NCI-H82 treated with DMSO at 0.1 percent for 48 hours (cell line): ENCODE measurements around the gene CLIP2.
A peak's percentile ranks its signal among the peaks of the same experiment; 100 is the strongest.
"Not testable (repeated sequence)": the region's sequence is repeated elsewhere in the genome, so short reads cannot be mapped to it uniquely, and the experiment has no call there.

Source experiments
- DNase-seq: peaks from one replicate; lab custom pipeline; 2025; ENCODE audit not compliant: unreplicated experiment; lab: John Stamatoyannopoulos, UW

Gene CLIP2

GRCh38 chr7:74428023-74428422, 138.8 kb downstream of the CLIP2 start:
- DNase-seq: no peak

DNA sequence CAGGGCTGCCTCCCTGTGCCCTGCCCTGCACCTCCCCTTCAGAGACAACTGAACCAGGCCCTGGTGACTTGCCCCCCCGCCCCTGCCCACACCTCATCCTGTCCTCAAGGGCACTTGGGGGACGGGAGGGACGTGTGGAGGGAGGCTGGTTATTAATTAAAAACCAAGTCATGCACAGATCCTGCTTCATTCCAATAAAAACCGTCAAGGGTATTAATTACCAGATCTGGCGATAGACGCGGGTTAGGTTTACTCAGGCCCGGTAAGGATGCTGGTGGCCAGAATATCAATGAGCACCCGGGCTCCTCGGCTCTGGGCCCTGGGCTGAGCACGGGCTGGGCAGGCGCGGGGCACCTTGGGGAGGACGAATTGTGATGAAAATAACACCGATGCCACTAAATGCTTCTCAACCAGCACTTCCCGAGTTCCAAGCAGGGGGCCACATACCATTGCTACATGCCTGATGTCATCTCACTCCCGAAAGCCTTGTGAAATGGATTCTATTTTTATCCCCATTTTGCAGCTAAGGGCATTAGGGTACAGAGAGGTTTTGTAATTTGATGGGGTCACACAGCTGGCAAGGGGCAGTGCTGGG, 140.0 kb downstream of the CLIP2 start:
- no peak for DNase-seq

DNA sequence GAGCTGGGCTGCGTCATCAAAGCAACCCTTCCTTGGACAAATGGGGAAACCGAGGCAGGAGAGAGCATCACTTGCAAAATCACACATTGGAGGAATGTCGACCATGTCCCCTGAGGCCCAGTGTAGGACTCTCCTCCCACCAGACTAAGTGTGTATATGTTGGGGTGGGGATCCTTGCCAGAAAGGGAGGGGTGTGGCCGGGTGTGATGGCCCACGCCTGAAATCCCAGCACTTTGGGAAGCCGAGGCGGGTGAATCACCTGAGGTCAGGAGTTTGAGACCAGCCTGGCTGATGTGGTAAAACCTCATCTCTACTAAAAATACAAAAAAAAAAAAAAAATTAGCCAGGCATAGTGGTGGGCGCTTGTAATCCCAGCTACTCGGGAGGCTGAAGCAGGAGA, 141.2 kb downstream of the CLIP2 start:
- DNase-seq: not testable (repeated sequence)

DNA sequence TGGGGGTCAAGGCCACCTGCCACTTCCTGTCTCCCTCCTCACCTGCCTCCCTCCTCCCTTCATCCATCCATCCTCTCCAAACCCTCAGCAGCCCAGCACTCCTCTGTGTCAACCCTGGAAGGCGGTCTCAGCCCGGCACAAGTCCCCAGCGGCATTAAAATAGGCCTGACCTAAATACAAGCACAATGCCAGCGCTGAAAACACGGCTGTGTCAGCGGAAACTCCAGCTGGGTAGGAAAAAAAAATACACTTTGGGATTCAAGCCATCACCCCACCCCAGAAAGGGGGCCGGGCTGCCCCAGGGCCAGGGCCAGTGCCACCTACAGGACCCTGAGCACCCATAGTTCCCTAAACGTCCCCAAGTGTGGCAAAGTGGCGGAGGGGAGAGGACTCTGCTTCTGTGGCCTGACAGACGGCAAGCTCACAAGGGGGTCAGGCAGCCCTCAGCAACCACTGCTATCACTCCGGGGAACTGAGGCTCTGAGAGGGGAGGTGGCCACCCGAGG, 141.8 kb downstream of the CLIP2 start:
- DNase-seq: no peak

GRCh38 chr7:74437291-74437571, 148.0 kb downstream of the CLIP2 start:
- DNase-seq: not testable (repeated sequence)

DNA sequence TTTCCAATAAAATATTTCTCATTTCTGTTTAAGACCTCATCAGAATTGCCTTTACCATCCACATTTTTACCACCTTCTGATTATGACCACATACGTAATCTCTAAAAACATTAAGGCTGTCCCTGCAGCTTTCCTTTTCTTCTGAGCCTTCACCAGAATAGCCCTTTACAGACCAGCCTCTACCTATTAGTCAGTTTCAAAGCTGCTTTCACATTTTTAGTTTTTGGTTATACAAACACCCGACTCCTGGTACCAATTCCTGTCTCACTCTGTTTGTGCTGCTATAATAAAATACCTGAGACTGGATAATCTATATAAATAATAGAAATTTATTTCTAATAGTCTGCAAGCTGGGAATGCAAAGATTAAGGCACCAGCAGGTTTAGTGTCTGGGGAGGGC, 149.1 kb downstream of the CLIP2 start:
- no peak for DNase-seq

DNA sequence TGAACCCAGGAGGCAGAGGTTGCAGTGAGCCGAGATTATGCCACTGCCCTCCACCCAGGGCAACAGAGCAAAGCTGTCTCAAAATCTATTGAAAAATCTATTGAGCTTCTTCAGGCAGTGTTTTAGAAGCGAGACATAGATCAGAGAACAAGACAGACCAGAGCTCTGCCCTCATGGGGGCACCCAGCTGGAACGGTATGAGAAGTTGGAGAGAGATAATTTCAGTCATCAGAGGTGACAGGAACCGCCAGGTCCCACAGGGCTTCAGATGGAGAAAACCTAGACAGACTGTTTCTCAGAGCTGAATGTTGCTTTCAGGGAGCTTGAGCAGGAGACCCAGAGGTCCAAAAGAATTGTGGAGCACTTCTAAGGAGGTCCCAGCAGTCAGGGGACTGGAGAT, 150.3 kb downstream of the CLIP2 start:
- no peak for DNase-seq

- DNase-seq: not testable (repeated sequence)
Measured at GRCh38 chr7:74440143-74440542, 150.9 kb downstream of the CLIP2 start.

- no peak for DNase-seq
Measured at GRCh38 chr7:74441801-74442200, 152.6 kb downstream of the CLIP2 start.

GRCh38 chr7:74443543-74444247, 154.5 kb downstream of the CLIP2 start:
- no peak for DNase-seq

GRCh38 chr7:74449144-74449543, 159.9 kb downstream of the CLIP2 start:
- DNase-seq: no peak

- DNase-seq: peak; percentile 3
Measured at GRCh38 chr7:74449809-74450397, 160.7 kb downstream of the CLIP2 start.

GRCh38 chr7:74452748-74453321, 163.6 kb downstream of the CLIP2 start:
- peak; percentile 71 for DNase-seq

GRCh38 chr7:74453322-74454011, 164.3 kb downstream of the CLIP2 start, which contains the start of gene GTF2IRD1:
TSS of gene GTF2IRD1 (plus strand) at chr7:74453906. CDS start at chr7:74508081, 54,175 bp downstream.
- DNase-seq: peak; percentile 85

DNA sequence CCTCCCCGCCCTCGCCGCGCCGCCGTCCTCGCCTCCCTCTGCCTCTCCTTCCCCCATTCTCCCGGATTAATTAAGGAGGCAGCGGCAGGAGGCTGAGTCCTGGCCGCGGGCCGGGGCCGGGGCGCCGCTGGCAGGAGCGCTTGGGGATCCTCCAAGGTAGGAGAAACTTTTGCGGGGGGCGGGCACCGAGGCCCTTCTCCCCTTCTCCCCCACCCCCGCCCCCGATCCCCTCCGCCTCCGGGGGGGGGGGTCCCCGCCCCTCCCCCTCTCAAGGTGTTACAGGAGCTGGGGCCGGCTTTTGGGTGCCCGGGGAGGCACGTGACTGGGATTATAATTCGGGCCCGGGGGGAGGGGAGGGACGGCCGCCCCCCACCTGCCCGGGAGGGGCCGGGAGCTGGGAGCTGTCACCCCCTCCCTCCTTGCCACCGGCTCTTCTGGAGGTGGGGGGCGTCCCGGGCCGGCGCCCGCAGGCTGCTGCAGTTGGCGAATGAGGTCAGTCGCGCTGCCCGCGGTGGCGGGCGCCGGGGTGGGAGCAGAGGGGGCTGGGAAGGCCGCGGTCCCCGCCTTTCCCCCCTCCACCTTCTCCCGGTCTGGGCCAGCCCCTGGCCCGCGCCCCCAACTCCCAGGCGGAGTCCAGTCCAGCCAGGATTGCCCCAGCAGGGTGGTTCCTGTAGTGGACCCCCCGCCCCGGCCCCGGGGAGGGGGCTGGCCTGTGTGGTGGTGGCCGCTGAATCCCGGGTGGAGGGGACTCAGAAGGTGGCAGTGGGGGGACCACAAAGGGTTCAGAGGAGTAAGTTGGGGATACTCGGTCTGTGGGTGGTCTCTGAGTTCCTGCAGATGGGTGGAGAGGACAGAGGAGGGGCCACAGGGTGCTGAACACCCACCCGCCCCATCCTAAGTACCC, 165.1 kb downstream of the CLIP2 start:
- no peak for DNase-seq

- DNase-seq: no peak
Measured at GRCh38 chr7:74454925-74455288, 165.7 kb downstream of the CLIP2 start.

GRCh38 chr7:74455291-74455804, 166.1 kb downstream of the CLIP2 start:
- DNase-seq: no peak
